ENCODE results near the gene RPP40. TPM values are rescaled to one million over a fixed set of nuclear protein-coding genes. Genes with fewer than 3 reads are reported as not detected.

The RPP40 gene
- total and polyA plus RNA-seq, 8 donors: 3.3 to 7.3 (median 4.9) TPM; not detected in 2

- WGBS, 5 donors: 50 to 55% (median 54%) methylated on average over 12 of the region's 12 CpGs
- Histone ChIP-seq H3K4me1 (peaks cover 0 to 11% (median 7%) of the 10 kb centered on the region in 4 donors), H3K27me3 (no peaks in the 10 kb centered on the region), H3K36me3 (peaks cover 5 to 21% (median 17%) of the 10 kb centered on the region in 4 donors), H3K27ac (peak overlapping the region; percentile 82 to 91 (median 84)), H3K4me3 (peak overlapping the region; percentile 59 to 82 (median 69)), H3K9me3 (no peaks in the 10 kb centered on the region)
- intact Hi-C loops (cut with DNase I; ENCODE audit: low total_unique reads): no loop called here
- DNase-seq: peak in 1 of 2 donors; percentile 11
- TF ChIP-seq POLR2AphosphoS5 (IDR thresholded peaks at IDR 0.05) (no peak), EP300 (IDR thresholded peaks at IDR 0.05) (no peak), CTCF (IDR thresholded peaks at IDR 0.05) (no peak), POLR2A (IDR thresholded peaks at IDR 0.05) (no peak)
These were observed 668 bp upstream of the RPP40 start for GRCh38 chr6:5004373-5005037.

GRCh38 chr6:4999586-4999985, 4.3 kb downstream of the RPP40 start:
- 48 to 90% (median 59%) methylated on average over 2 of the region's 2 CpGs for WGBS, 5 donors
- Histone ChIP-seq H3K9me3 (no peaks in the 10 kb centered on the region), H3K4me3 (no peak overlapping the region), H3K27me3 (no peaks in the 10 kb centered on the region), H3K4me1 (peaks cover 0 to 9% (median 3%) of the 10 kb centered on the region in 4 donors), H3K27ac (no peak overlapping the region), H3K36me3 (peaks cover 5 to 65% (median 62%) of the 10 kb centered on the region in 4 donors)
- intact Hi-C loops (cut with DNase I; ENCODE audit: low total_unique reads): no loop called here
- peak in 1 of 2 donors; percentile 28 for DNase-seq
- no peak for TF ChIP-seq EP300 (IDR thresholded peaks at IDR 0.05)
- TF ChIP-seq CTCF (IDR thresholded peaks at IDR 0.05): no peak
- no peak for TF ChIP-seq POLR2A (IDR thresholded peaks at IDR 0.05)

DNA sequence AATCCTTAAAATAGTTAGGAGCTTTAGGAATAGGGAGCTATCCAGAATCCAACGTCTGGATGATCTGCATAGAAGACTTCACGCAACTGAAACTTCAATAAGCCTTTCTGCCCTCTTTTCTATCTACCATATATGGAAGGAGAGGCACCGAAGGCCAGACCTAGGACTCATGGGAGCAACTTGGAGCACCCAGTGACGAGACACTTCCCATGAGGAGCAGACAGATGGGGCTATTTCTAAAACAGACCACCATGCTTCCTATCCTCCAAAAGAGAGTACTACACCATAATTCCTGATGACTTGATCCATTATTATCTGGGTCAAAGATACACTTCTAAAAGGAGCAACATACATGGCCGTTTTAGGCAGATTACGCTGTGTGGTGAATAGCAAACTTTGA, 6.0 kb downstream of the RPP40 start:
- no peak for DNase-seq
- 76 to 88% (median 78%) methylated on average over 6 of the region's 6 CpGs for WGBS, 5 donors
- intact Hi-C loops (cut with DNase I; ENCODE audit: low total_unique reads): no loop called here
- Histone ChIP-seq H3K4me1 (peaks cover 0 to 4% (median 0%) of the 10 kb centered on the region in 4 donors), H3K9me3 (no peaks in the 10 kb centered on the region), H3K27me3 (no peaks in the 10 kb centered on the region), H3K4me3 (no peak overlapping the region), H3K27ac (no peak overlapping the region), H3K36me3 (peaks cover 5 to 71% (median 66%) of the 10 kb centered on the region in 4 donors)
- no peak for TF ChIP-seq POLR2A (IDR thresholded peaks at IDR 0.05)
- no peak for TF ChIP-seq EP300 (IDR thresholded peaks at IDR 0.05)
- TF ChIP-seq CTCF (IDR thresholded peaks at IDR 0.05): no peak
- TF ChIP-seq POLR2AphosphoS5 (IDR thresholded peaks at IDR 0.05): no peak

DNA sequence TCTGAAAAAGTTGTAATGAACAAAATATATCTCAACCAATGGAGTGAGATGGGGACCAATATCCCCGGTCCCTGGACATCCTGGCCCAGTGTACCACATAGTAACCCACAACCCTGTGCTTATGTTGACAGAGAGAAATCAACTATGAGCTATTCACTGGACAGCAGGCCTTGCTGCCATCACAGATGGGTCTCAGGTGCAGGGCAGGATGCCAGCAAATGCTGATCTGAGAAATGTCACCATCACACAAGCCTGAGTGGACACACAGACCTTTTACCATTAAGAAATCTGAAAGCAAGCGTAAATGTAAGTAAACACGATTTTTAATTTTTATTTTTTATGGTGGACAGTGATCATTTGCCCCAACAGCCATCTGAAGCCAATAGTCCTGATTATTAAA, 9.1 kb downstream of the RPP40 start:
- intact Hi-C loops (cut with DNase I; ENCODE audit: low total_unique reads): no loop called here
- Histone ChIP-seq H3K36me3 (peaks cover 0 to 55% (median 48%) of the 10 kb centered on the region in 4 donors), H3K4me1 (no peaks in the 10 kb centered on the region), H3K9me3 (no peaks in the 10 kb centered on the region), H3K27ac (no peak overlapping the region), H3K27me3 (no peaks in the 10 kb centered on the region), H3K4me3 (no peak overlapping the region)
- DNase-seq: peak in 1 of 2 donors; percentile 25
- TF ChIP-seq POLR2A (IDR thresholded peaks at IDR 0.05) (no peak), EP300 (IDR thresholded peaks at IDR 0.05) (no peak), POLR2AphosphoS5 (IDR thresholded peaks at IDR 0.05) (no peak), CTCF (IDR thresholded peaks at IDR 0.05) (no peak)
- 83 to 97% (median 93%) methylated on average over 3 of the region's 3 CpGs for WGBS, 5 donors

Measured in stomach (tissue), 9 donors.